ENCODE results near the gene PHKA2. TPM values are rescaled to one million over a fixed set of nuclear protein-coding genes. Genes with fewer than 3 reads are reported as not detected.

The PHKA2 gene
- total RNA-seq, 4 donors from 2014 or later = 16.5 to 39.7 (median 24.8) TPM

GRCh38 chrX:18974993-18975392 lies 8.9 kb downstream of the PHKA2 start:
- no peak overlapping the region for H3K27ac ChIP-seq
- WGBS = 90% methylated on average over 7 of the region's 7 CpGs
- H3K4me3 ChIP-seq = no peak overlapping the region
- no peaks in the 10 kb centered on the region for H3K27me3 ChIP-seq
- DNase-seq (ENCODE audit: low spot score in 2 of 2) = no peak
- no peaks in the 10 kb centered on the region for H3K4me1 ChIP-seq
- no peaks in the 10 kb centered on the region for H3K9me3 ChIP-seq
- TF ChIP-seq CTCF (IDR thresholded peaks at IDR 0.05) = no peak
- TF ChIP-seq POLR2AphosphoS5 (IDR thresholded peaks at IDR 0.05) = no peak
- no peak for TF ChIP-seq EP300 (IDR thresholded peaks at IDR 0.05)
- TF ChIP-seq POLR2A (IDR thresholded peaks at IDR 0.05) = no peak
- H3K36me3 ChIP-seq = no peaks in the 10 kb centered on the region

DNA sequence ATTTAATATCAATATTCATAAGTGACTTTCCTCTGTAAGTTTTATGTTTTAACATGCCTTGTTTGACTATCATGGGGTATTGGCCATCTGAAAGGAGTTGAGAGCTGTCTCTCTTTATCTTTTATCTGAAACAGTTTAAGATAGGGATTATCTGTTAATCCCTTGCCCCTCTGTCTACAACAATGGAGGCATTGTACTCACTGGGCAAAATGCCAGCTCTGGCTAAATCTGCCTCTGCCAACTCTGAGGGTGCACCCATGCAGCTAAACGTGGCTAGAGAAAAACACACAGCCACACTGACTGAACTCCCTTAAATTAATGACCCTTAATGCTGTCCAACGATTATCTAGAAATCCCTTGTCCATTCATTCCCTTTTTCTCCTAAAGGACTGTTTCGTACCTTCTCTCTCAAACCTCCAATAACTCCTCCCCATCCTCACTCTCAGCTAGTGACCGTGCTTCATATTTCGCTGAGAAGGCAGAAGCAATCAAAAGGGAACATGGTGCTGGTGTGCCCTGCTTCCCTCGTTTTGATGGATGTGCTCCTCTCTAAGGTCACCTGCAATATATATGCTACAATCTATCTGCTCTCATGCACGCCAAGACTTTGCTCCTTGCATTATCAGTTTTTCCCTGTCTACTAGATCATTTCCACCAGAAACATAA lies 10.3 kb downstream of the PHKA2 start:
- TF ChIP-seq POLR2A (IDR thresholded peaks at IDR 0.05) (no peak), CTCF (IDR thresholded peaks at IDR 0.05) (no peak), EP300 (IDR thresholded peaks at IDR 0.05) (no peak), POLR2AphosphoS5 (IDR thresholded peaks at IDR 0.05) (no peak)
- Histone ChIP-seq H3K4me1 (no peaks in the 10 kb centered on the region), H3K4me3 (no peak overlapping the region), H3K9me3 (no peaks in the 10 kb centered on the region), H3K27ac (no peak overlapping the region), H3K36me3 (no peaks in the 10 kb centered on the region), H3K27me3 (no peaks in the 10 kb centered on the region)
- 70% methylated on average over 7 of the region's 7 CpGs for WGBS
- no peak for DNase-seq (ENCODE audit: low spot score in 2 of 2)

DNA sequence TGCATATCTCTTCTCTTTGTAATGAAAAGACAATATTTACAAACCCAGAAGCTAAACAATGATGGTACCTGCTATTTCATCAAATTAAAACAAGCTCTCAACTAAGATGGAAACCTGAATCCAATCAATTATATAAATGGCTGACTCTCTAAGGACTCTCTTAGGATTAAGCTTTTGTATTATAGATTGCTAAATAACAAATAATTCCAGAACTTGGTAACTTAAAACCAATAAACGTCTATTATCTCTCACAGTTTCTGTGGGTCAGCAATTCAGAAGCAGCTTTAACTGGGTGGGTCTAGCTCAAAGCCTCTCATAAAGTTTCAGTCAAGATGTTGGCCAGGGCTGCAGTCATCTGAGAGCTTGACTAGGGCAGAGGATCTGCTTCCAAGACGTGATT lies 12.4 kb downstream of the PHKA2 start:
- no peaks in the 10 kb centered on the region for H3K4me1 ChIP-seq
- H3K9me3 ChIP-seq = no peaks in the 10 kb centered on the region
- no peaks in the 10 kb centered on the region for H3K27me3 ChIP-seq
- no peak overlapping the region for H3K4me3 ChIP-seq
- DNase-seq (ENCODE audit: low spot score in 2 of 2) = no peak
- no peak overlapping the region for H3K27ac ChIP-seq
- H3K36me3 ChIP-seq = no peaks in the 10 kb centered on the region
- 44% methylated on average over 2 of the region's 2 CpGs for WGBS
- TF ChIP-seq EP300 (IDR thresholded peaks at IDR 0.05) (no peak), POLR2AphosphoS5 (IDR thresholded peaks at IDR 0.05) (no peak), POLR2A (IDR thresholded peaks at IDR 0.05) (no peak), CTCF (IDR thresholded peaks at IDR 0.05) (no peak)

DNA sequence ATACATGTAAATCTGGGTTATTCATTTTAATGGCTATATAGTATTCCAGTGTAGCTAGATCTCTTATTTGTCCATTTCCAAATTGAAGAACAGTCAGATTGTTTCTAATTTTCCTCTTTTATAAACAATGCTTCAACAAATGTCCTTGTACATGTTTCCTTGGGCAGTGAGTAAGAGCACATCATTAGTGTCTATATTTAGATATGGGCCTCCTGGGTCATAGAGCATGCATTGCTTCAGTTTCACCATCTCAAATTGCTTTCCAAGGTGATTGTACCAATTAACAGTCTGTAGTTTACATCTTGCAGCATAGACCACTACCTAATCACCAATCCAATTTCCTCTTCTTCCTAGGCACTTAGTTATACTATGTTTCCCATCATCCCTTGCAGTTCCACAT lies 13.4 kb downstream of the PHKA2 start:
- DNase-seq (ENCODE audit: low spot score in 2 of 2) = no peak
- H3K9me3 ChIP-seq = no peaks in the 10 kb centered on the region
- TF ChIP-seq POLR2AphosphoS5 (IDR thresholded peaks at IDR 0.05) = no peak
- no peak for TF ChIP-seq EP300 (IDR thresholded peaks at IDR 0.05)
- no peak for TF ChIP-seq POLR2A (IDR thresholded peaks at IDR 0.05)
- no peaks in the 10 kb centered on the region for H3K36me3 ChIP-seq
- H3K4me1 ChIP-seq = no peaks in the 10 kb centered on the region
- H3K27ac ChIP-seq = no peak overlapping the region
- no peaks in the 10 kb centered on the region for H3K27me3 ChIP-seq
- no peak overlapping the region for H3K4me3 ChIP-seq

DNA sequence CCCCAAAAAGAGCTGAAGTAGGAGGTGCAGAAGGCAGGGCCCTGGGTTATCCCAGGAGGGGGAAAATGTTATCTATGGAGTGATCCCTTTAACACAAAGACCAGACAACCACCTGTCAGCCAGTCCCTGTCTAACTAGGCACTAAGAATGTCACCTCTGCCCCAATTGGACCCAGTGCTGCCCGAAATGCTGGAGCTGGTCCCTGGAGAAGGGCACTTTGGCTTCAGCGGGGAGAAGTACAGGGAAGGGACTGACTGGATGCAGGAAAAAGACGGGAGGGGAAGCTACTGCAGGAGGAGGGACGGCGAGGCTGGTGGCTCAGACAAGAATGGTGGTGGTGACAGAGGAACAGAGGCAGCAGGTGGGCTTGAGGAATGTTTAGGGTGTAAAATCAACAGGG lies 17.3 kb downstream of the PHKA2 start:
- no peak overlapping the region for H3K27ac ChIP-seq
- no peaks in the 10 kb centered on the region for H3K27me3 ChIP-seq
- no peak overlapping the region for H3K4me3 ChIP-seq
- H3K36me3 ChIP-seq = no peaks in the 10 kb centered on the region
- H3K9me3 ChIP-seq = no peaks in the 10 kb centered on the region
- H3K4me1 ChIP-seq = no peaks in the 10 kb centered on the region
- 78% methylated on average over 5 of the region's 5 CpGs for WGBS
- TF ChIP-seq POLR2A (IDR thresholded peaks at IDR 0.05) (no peak), CTCF (IDR thresholded peaks at IDR 0.05) (no peak), POLR2AphosphoS5 (IDR thresholded peaks at IDR 0.05) (no peak), EP300 (IDR thresholded peaks at IDR 0.05) (no peak)
- DNase-seq (ENCODE audit: low spot score in 2 of 2) = no peak

DNA sequence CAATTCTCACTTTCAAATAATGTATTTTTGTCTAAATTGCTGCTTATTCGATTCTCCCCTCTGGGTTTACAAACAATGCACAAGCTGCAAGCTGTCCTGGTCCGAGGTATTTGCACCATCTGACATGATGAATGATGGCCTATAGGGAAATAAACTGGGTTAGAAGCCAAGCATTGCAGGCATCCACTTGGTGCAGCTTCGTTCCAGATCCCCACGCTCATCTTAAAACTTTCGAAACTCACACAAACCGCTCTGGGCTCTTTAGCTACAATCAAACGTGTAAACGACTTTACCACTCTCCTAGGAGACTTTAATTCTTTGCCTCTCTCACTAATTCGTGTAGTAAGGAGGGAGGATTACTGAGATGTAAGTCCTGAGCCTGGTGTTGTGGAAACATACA lies 19.0 kb downstream of the PHKA2 start:
- 53% methylated on average over 9 of the region's 9 CpGs for WGBS
- Histone ChIP-seq H3K27me3 (no peaks in the 10 kb centered on the region), H3K4me3 (no peak overlapping the region), H3K27ac (no peak overlapping the region), H3K36me3 (no peaks in the 10 kb centered on the region), H3K4me1 (no peaks in the 10 kb centered on the region), H3K9me3 (no peaks in the 10 kb centered on the region)
- no peak for TF ChIP-seq POLR2AphosphoS5 (IDR thresholded peaks at IDR 0.05)
- TF ChIP-seq EP300 (IDR thresholded peaks at IDR 0.05) = no peak
- TF ChIP-seq CTCF (IDR thresholded peaks at IDR 0.05) = no peak
- TF ChIP-seq POLR2A (IDR thresholded peaks at IDR 0.05) = no peak
- DNase-seq (ENCODE audit: low spot score in 2 of 2) = no peak

All from suprapubic skin (tissue), 4 donors.